Suprapubic skin (tissue), 4 donors: Measurements from ENCODE around the gene TM6SF1. TPM values are rescaled to one million over a fixed set of nuclear protein-coding genes. Genes with fewer than 3 reads are reported as not detected.
A peak's percentile ranks its signal among the peaks of the same experiment; 100 is the strongest.

ENCODE experiments used
- DNase-seq, 2 donors: peaks; one replicate each; pipeline ENCODE4 v3.0.0-alpha.2; 2019; ENCODE audit warnings: low spot score in 2 of 2
- H3K27ac ChIP-seq: fragments of 200-600 bp; sonication (generic); one replicate; pipeline ENCODE4 v1.5.1; 2019
- H3K27me3 ChIP-seq: fragments of 200-600 bp; sonication (generic); one replicate; pipeline ENCODE4 v1.5.1; 2019
- H3K36me3 ChIP-seq: fragments of 200-600 bp; sonication (generic); one replicate; pipeline ENCODE4 v1.5.1; 2019
- H3K4me1 ChIP-seq: fragments of 200-600 bp; sonication (generic); one replicate; pipeline ENCODE4 v1.5.1; 2019
- H3K4me3 ChIP-seq: fragments of 200-600 bp; sonication (generic); one replicate; pipeline ENCODE4 v1.5.1; 2019; ENCODE audit warnings: mild to moderate bottlenecking
- H3K9me3 ChIP-seq: fragments of 200-600 bp; sonication (generic); one replicate; pipeline ENCODE4 v1.5.1; 2019
- EP300 ChIP-seq: sonication (generic); formaldehyde crosslinking; IDR thresholded peaks from one replicate; pipeline ENCODE4 v1.6.1; 2017; ENCODE audit warnings: antibody characterized with exemption
- POLR2A ChIP-seq, 2 donors: fragments of 450-650 bp; IDR thresholded peaks; one replicate each; pipeline ENCODE4 v1.6.1; 2017; ENCODE audit warnings: antibody characterized with exemption in 2 of 2, mild to moderate bottlenecking in 2 of 2, moderate library complexity in 2 of 2
- POLR2AphosphoS5 ChIP-seq, 3 donors: sonication (generic); formaldehyde crosslinking; IDR thresholded peaks; one replicate each; pipeline ENCODE4 v1.6.1; 2017; ENCODE audit warnings: antibody characterized with exemption in 3 of 3
- WGBS: methylation state at CpG from one replicate; pipeline ENCODE4 v1.1.5; 2018; 5-methylcytosine and 5-hydroxymethylcytosine counted together
- total RNA-seq, 4 donors: library from RNA; depleted of rRNA; stranded (reverse); fragments of >200 nt; gene quantifications; one replicate each; pipeline ENCODE4 v1.1.0, GENCODE V29; 2016
- TF ChIP-seq, protein P1 (sequence below), 2 donors: fragments of 200-600 bp in 1 of 2; fragments of 450-650 bp in 1 of 2; sonication (generic) in 1 of 2; IDR thresholded peaks; one replicate each; pipeline ENCODE4 v1.5.1; 2016 to 2019; ENCODE audit warnings: antibody characterized with exemption in 2 of 2, mild to moderate bottlenecking in 1 of 2, moderate library complexity in 1 of 2

TM6SF1 gene
- total RNA-seq, 4 donors from 2014 or later: 1.6 to 2.7 (median 2.3) TPM

DNA sequence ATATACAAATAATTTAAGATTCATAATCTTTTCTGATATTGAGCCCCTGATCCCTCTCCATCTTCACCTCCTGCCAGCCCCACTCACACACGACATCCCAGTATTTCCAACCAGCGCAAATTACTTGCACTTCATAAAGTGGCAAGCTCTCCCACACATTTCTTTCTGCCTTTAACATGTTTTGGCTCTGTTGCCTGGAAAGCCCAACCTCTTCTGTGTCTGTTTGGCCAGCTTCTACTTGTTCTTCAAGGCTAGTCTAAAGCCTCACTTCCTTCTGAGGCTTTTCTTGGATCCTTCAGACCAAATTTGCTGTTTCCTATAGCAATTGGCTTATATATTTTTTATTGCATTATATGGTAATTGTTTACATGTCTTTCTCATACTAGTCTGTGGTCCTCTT lies 5.1 kb upstream of the TM6SF1 start:
- no peak overlapping the region for H3K27ac ChIP-seq
- H3K9me3 ChIP-seq: no peaks in the 10 kb centered on the region
- H3K27me3 ChIP-seq: peaks cover 21% of the 10 kb centered on the region
- DNase-seq: no peak
- H3K36me3 ChIP-seq: no peaks in the 10 kb centered on the region
- WGBS: 59% methylated on average over 2 of the region's 2 CpGs
- no peak overlapping the region for H3K4me3 ChIP-seq
- TF ChIP-seq POLR2AphosphoS5 (IDR thresholded peaks at IDR 0.05) (no peak), EP300 (no peak), POLR2A (IDR thresholded peaks at IDR 0.05) (no peak)
- TF ChIP-seq, protein P1, sequence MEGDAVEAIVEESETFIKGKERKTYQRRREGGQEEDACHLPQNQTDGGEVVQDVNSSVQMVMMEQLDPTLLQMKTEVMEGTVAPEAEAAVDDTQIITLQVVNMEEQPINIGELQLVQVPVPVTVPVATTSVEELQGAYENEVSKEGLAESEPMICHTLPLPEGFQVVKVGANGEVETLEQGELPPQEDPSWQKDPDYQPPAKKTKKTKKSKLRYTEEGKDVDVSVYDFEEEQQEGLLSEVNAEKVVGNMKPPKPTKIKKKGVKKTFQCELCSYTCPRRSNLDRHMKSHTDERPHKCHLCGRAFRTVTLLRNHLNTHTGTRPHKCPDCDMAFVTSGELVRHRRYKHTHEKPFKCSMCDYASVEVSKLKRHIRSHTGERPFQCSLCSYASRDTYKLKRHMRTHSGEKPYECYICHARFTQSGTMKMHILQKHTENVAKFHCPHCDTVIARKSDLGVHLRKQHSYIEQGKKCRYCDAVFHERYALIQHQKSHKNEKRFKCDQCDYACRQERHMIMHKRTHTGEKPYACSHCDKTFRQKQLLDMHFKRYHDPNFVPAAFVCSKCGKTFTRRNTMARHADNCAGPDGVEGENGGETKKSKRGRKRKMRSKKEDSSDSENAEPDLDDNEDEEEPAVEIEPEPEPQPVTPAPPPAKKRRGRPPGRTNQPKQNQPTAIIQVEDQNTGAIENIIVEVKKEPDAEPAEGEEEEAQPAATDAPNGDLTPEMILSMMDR (IDR thresholded peaks at IDR 0.05): no peak
- peaks cover 6% of the 10 kb centered on the region for H3K4me1 ChIP-seq

DNA sequence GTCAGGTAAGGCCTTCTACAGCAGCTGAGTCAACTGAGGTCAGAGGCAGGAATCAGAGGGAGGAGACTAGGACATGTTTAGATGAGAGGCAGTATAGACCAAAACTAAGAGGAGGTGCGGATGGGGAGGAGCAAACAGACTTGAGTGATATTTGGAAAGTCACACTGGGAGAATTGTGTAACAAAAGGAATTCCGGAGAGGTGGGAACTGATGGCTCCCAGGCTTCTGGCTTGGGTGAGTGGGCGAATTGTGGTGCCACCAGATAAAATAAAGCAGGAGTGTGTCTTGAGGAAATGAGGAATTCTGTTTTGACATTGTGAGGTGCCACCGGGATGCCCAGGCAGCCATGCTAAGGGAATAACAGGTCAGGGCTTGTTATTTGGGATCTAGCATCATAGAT lies 3.3 kb upstream of the TM6SF1 start:
- 84% methylated on average over 4 of the region's 4 CpGs for WGBS
- Histone ChIP-seq H3K4me3 (no peak overlapping the region), H3K9me3 (no peaks in the 10 kb centered on the region), H3K27ac (no peak overlapping the region), H3K4me1 (peaks cover 12% of the 10 kb centered on the region), H3K36me3 (no peaks in the 10 kb centered on the region), H3K27me3 (peaks cover 38% of the 10 kb centered on the region)
- DNase-seq: peak in 1 of 2 donors; percentile 15
- no peak for TF ChIP-seq EP300
- TF ChIP-seq, protein P1 (IDR thresholded peaks at IDR 0.05): no peak
- TF ChIP-seq POLR2AphosphoS5 (IDR thresholded peaks at IDR 0.05): no peak
- no peak for TF ChIP-seq POLR2A (IDR thresholded peaks at IDR 0.05)

DNA sequence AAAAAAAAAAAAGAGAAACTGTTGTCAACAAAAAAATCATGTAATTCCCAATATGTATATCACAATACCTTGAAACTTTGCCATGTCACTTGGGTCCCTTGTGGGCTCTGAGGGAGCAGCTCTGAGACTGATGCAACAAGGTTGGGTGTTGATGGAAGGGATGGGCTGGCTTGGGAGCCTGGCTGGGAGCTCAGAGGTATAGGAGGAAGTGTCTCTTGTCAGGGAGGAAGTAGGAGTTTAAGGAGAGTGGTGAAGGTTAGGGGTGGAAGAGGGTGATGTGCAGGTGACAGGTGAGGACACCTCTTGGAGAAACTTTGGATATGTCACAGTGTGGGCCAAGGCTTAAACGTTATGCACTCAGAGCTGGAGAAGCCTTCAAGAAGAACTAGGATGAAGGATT lies 2.0 kb upstream of the TM6SF1 start:
- H3K27me3 ChIP-seq: peaks cover 50% of the 10 kb centered on the region
- H3K4me3 ChIP-seq: no peak overlapping the region
- DNase-seq: peak in 1 of 2 donors; percentile 43
- no peak overlapping the region for H3K27ac ChIP-seq
- H3K4me1 ChIP-seq: peaks cover 17% of the 10 kb centered on the region
- WGBS: 69% methylated on average over 1 of the region's 1 CpG
- TF ChIP-seq POLR2A (IDR thresholded peaks at IDR 0.05) (no peak), EP300 (no peak), POLR2AphosphoS5 (IDR thresholded peaks at IDR 0.05) (no peak)
- TF ChIP-seq, protein P1 (IDR thresholded peaks at IDR 0.05): no peak
- no peaks in the 10 kb centered on the region for H3K9me3 ChIP-seq
- H3K36me3 ChIP-seq: no peaks in the 10 kb centered on the region

DNA sequence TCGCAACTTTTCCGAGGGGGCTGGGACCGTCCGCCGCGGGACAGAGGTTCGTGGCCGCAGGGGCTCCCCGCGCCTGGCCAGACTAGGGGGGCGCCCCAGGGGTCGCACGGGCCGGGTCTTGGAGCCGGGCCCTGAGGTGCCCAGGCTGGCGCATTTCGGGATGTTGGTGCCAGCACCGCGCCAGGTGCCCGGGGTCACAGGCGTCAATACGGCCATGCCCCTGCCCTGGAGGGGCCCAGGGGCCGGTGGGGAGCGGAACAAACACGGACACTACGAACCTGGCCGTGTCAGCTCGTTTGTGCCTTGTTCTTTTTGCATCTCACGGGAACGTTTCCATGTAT lies 366 bp downstream of the TM6SF1 start:
- Histone ChIP-seq H3K4me1 (peaks cover 17% of the 10 kb centered on the region), H3K27me3 (peaks cover 50% of the 10 kb centered on the region), H3K27ac (peak overlapping the region; percentile 55), H3K9me3 (no peaks in the 10 kb centered on the region), H3K36me3 (no peaks in the 10 kb centered on the region), H3K4me3 (peak overlapping the region; percentile 65)
- WGBS: 11% methylated on average over 13 of the region's 30 CpGs
- no peak for DNase-seq
- TF ChIP-seq POLR2AphosphoS5 (IDR thresholded peaks at IDR 0.05): no peak
- TF ChIP-seq EP300: no peak
- TF ChIP-seq POLR2A (IDR thresholded peaks at IDR 0.05): no peak
- TF ChIP-seq, protein P1 (IDR thresholded peaks at IDR 0.05): no peak

DNA sequence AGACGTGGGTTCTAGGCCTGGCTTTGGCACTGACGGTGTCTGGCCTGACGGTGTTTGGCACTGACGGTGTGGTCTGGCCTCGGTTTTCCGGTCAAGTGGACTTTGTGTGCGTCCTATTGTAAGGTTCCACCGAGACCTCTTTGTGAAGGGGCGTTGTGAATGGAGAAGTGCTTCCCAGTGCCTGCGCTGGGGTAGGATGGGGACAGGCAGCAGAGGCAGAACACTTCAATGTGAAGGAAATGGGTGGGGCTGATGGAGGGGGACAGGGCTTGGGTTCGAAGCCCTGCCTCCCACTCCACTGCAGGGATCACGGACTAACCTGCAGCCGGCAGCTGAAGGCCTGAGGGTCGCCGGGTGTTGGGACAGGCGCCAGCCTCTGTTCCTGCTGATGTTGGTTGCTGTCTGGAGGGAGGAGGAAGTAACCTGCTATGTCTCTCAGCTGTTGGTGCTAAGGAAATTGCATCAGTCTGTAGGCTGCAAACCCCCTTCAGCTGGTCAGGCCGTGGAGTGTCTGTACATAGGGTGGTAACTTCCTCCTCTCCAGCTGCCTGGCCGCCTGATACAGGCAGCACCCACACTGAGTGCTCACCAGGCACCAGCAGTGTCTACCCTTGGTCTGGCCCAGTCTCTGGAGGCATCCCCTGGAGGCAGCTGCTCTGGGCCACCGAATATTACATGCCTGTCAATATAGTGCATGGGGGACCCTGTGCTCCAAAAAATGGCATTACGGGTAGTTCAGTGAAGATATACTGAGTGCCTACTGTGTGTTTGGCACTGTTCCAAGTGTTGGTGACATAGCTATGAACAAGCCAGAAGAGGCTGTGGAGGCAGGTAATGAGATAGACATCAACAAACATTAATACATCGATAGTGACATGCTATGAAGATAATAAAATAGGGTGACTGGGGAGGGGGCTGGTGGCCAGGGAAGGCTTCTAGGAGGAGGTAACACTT lies 1.1 kb downstream of the TM6SF1 start:
- peak in 1 of 2 donors; percentile 71 for DNase-seq
- TF ChIP-seq POLR2AphosphoS5 (IDR thresholded peaks at IDR 0.05) (no peak), POLR2A (IDR thresholded peaks at IDR 0.05) (no peak), EP300 (no peak)
- TF ChIP-seq, protein P1 (IDR thresholded peaks at IDR 0.05): no peak
- H3K9me3 ChIP-seq: no peaks in the 10 kb centered on the region
- H3K4me1 ChIP-seq: peaks cover 17% of the 10 kb centered on the region
- 43% methylated on average over 20 of the region's 21 CpGs for WGBS
- H3K27ac ChIP-seq: peak overlapping the region; percentile 55
- peak overlapping the region; percentile 65 for H3K4me3 ChIP-seq
- H3K27me3 ChIP-seq: peaks cover 49% of the 10 kb centered on the region
- no peaks in the 10 kb centered on the region for H3K36me3 ChIP-seq
